Activated T-helper 17 cell treated with anti-CD3 and anti-CD28 coated beads, Interleukin-2, amount 50 U/mL, for 72 hours (primary cell): Measurements from ENCODE around the gene TCF12. TPM values are rescaled to one million over a fixed set of nuclear protein-coding genes. Genes with fewer than 3 reads are reported as not detected.

ENCODE experiments used
- ATAC-seq: fragments of 150-1000 bp; cut with Tn5 transposase; replicated peaks from 2 replicates; pipeline ENCODE4 v1.10.0; 2021; ENCODE audit warnings: mild to moderate bottlenecking, moderate library complexity
- H3K27ac Mint-ChIP-seq: one replicate; pipeline ENCODE4 v1.8.0; 2022; ENCODE audit warnings: mixed read lengths
- H3K27me3 Mint-ChIP-seq: one replicate; pipeline ENCODE4 v1.8.0; 2022; ENCODE audit warnings: mixed read lengths
- H3K36me3 Mint-ChIP-seq: one replicate; pipeline ENCODE4 v1.8.0; 2022; ENCODE audit warnings: low read depth, mild to moderate bottlenecking, mixed read lengths
- H3K4me1 Mint-ChIP-seq: one replicate; pipeline ENCODE4 v1.8.0; 2022; ENCODE audit warnings: mixed read lengths
- H3K4me3 Mint-ChIP-seq: one replicate; pipeline ENCODE4 v1.8.0; 2022; ENCODE audit warnings: mild to moderate bottlenecking, mixed read lengths
- H3K9me3 Mint-ChIP-seq: one replicate; pipeline ENCODE4 v1.8.0; 2022; ENCODE audit warnings: mixed read lengths
- total RNA-seq, 2 donors: library from RNA; stranded (reverse); gene quantifications; one replicate each; pipeline ENCODE4 v1.2.3, GENCODE V29; 2022

Gene TCF12
- total RNA-seq, 2 donors from 2014 or later: 48.3 to 74.2 TPM

- peaks cover 6% of the 10 kb centered on the region for H3K27me3 Mint-ChIP-seq
- H3K9me3 Mint-ChIP-seq: no peaks in the 10 kb centered on the region
- no peak overlapping the region for H3K27ac Mint-ChIP-seq
- no peaks in the 10 kb centered on the region for H3K36me3 Mint-ChIP-seq
- peak; percentile 13 for ATAC-seq
- H3K4me3 Mint-ChIP-seq: peak overlapping the region; percentile 46
- no peaks in the 10 kb centered on the region for H3K4me1 Mint-ChIP-seq
These were observed 388.5 kb downstream of the TCF12 start for GRCh38 chr15:57306944-57307411.

GRCh38 chr15:57307527-57308169 is 389.2 kb downstream of the TCF12 start:
- H3K4me3 Mint-ChIP-seq: no peak overlapping the region
- H3K27ac Mint-ChIP-seq: no peak overlapping the region
- H3K36me3 Mint-ChIP-seq: no peaks in the 10 kb centered on the region
- no peaks in the 10 kb centered on the region for H3K4me1 Mint-ChIP-seq
- peaks cover 6% of the 10 kb centered on the region for H3K27me3 Mint-ChIP-seq
- H3K9me3 Mint-ChIP-seq: no peaks in the 10 kb centered on the region
- no peak for ATAC-seq

GRCh38 chr15:57308170-57308545 is 389.7 kb downstream of the TCF12 start:
- H3K4me3 Mint-ChIP-seq: no peak overlapping the region
- no peak for ATAC-seq
- H3K27me3 Mint-ChIP-seq: peaks cover 6% of the 10 kb centered on the region
- H3K4me1 Mint-ChIP-seq: no peaks in the 10 kb centered on the region
- no peak overlapping the region for H3K27ac Mint-ChIP-seq
- H3K9me3 Mint-ChIP-seq: no peaks in the 10 kb centered on the region
- H3K36me3 Mint-ChIP-seq: no peaks in the 10 kb centered on the region

GRCh38 chr15:57309856-57310760 is 391.7 kb downstream of the TCF12 start:
- Mint-ChIP-seq H3K4me1 (no peaks in the 10 kb centered on the region), H3K9me3 (no peaks in the 10 kb centered on the region), H3K36me3 (no peaks in the 10 kb centered on the region), H3K27ac (no peak overlapping the region), H3K27me3 (peaks cover 6% of the 10 kb centered on the region), H3K4me3 (no peak overlapping the region)
- ATAC-seq: no peak

GRCh38 chr15:57310876-57311275 is 392.4 kb downstream of the TCF12 start:
- no peak for ATAC-seq
- Mint-ChIP-seq H3K4me3 (no peak overlapping the region), H3K4me1 (no peaks in the 10 kb centered on the region), H3K36me3 (no peaks in the 10 kb centered on the region), H3K9me3 (no peaks in the 10 kb centered on the region), H3K27me3 (peaks cover 6% of the 10 kb centered on the region), H3K27ac (no peak overlapping the region)

- H3K27ac Mint-ChIP-seq: no peak overlapping the region
- no peaks in the 10 kb centered on the region for H3K9me3 Mint-ChIP-seq
- H3K27me3 Mint-ChIP-seq: peaks cover 6% of the 10 kb centered on the region
- H3K4me1 Mint-ChIP-seq: no peaks in the 10 kb centered on the region
- no peak for ATAC-seq
- H3K4me3 Mint-ChIP-seq: no peak overlapping the region
- H3K36me3 Mint-ChIP-seq: no peaks in the 10 kb centered on the region
These were observed 393.5 kb downstream of the TCF12 start for GRCh38 chr15:57312006-57312317.

- ATAC-seq: no peak
- no peak overlapping the region for H3K4me3 Mint-ChIP-seq
- H3K27me3 Mint-ChIP-seq: peaks cover 9% of the 10 kb centered on the region
- no peak overlapping the region for H3K27ac Mint-ChIP-seq
- no peaks in the 10 kb centered on the region for H3K4me1 Mint-ChIP-seq
- no peaks in the 10 kb centered on the region for H3K36me3 Mint-ChIP-seq
- no peaks in the 10 kb centered on the region for H3K9me3 Mint-ChIP-seq
These were observed 394.1 kb downstream of the TCF12 start for GRCh38 chr15:57312318-57313133.

GRCh38 chr15:57313134-57313483 is 394.7 kb downstream of the TCF12 start:
- Mint-ChIP-seq H3K36me3 (no peaks in the 10 kb centered on the region), H3K4me1 (no peaks in the 10 kb centered on the region), H3K4me3 (no peak overlapping the region), H3K27ac (no peak overlapping the region), H3K9me3 (no peaks in the 10 kb centered on the region), H3K27me3 (peaks cover 9% of the 10 kb centered on the region)
- ATAC-seq: no peak

- H3K9me3 Mint-ChIP-seq: no peaks in the 10 kb centered on the region
- H3K4me1 Mint-ChIP-seq: no peaks in the 10 kb centered on the region
- H3K27ac Mint-ChIP-seq: no peak overlapping the region
- H3K27me3 Mint-ChIP-seq: peaks cover 7% of the 10 kb centered on the region
- ATAC-seq: no peak
- H3K4me3 Mint-ChIP-seq: no peak overlapping the region
- no peaks in the 10 kb centered on the region for H3K36me3 Mint-ChIP-seq
These were observed 395.8 kb downstream of the TCF12 start for GRCh38 chr15:57314221-57314620.

GRCh38 chr15:57316451-57316850 is 398.0 kb downstream of the TCF12 start:
- Mint-ChIP-seq H3K9me3 (no peaks in the 10 kb centered on the region), H3K27ac (no peak overlapping the region), H3K4me1 (no peaks in the 10 kb centered on the region), H3K27me3 (peaks cover 4% of the 10 kb centered on the region), H3K36me3 (no peaks in the 10 kb centered on the region), H3K4me3 (no peak overlapping the region)
- no peak for ATAC-seq

GRCh38 chr15:57319226-57319918 is 400.9 kb downstream of the TCF12 start:
- no peaks in the 10 kb centered on the region for H3K36me3 Mint-ChIP-seq
- no peak for ATAC-seq
- no peaks in the 10 kb centered on the region for H3K9me3 Mint-ChIP-seq
- H3K4me1 Mint-ChIP-seq: no peaks in the 10 kb centered on the region
- H3K27me3 Mint-ChIP-seq: peaks cover 4% of the 10 kb centered on the region
- no peak overlapping the region for H3K27ac Mint-ChIP-seq
- no peak overlapping the region for H3K4me3 Mint-ChIP-seq

- Mint-ChIP-seq H3K9me3 (no peaks in the 10 kb centered on the region), H3K4me1 (no peaks in the 10 kb centered on the region), H3K27me3 (peaks cover 4% of the 10 kb centered on the region), H3K4me3 (no peak overlapping the region), H3K27ac (no peak overlapping the region), H3K36me3 (no peaks in the 10 kb centered on the region)
- ATAC-seq: no peak
These were observed 401.6 kb downstream of the TCF12 start for GRCh38 chr15:57319919-57320560.

- Mint-ChIP-seq H3K27ac (no peak overlapping the region), H3K9me3 (no peaks in the 10 kb centered on the region), H3K27me3 (peaks cover 7% of the 10 kb centered on the region), H3K4me1 (no peaks in the 10 kb centered on the region), H3K36me3 (no peaks in the 10 kb centered on the region), H3K4me3 (no peak overlapping the region)
- ATAC-seq: no peak
These were observed 402.3 kb downstream of the TCF12 start for GRCh38 chr15:57320631-57321220.
